Right lobe of liver (tissue), 6 donors: ENCODE data around the gene SPATA20. TPM values are rescaled to one million over a fixed set of nuclear protein-coding genes. Genes with fewer than 3 reads are reported as not detected.

Source experiments
- ATAC-seq, 4 donors: fragments of 200-7000 bp; cut with Tn5 transposase; one replicate each; pipeline ENCODE4 v1.9.1; 2020; ENCODE audit warnings: mild to moderate bottlenecking in 4 of 4, moderate library complexity in 4 of 4
- DNase-seq, 3 donors: peaks; one replicate each; pipeline ENCODE4 v3.0.0-alpha.2; 2020
- H3K27ac ChIP-seq, 3 donors: fragments of 200-600 bp; one replicate each; pipeline ENCODE4 v1.8.0; 2022
- H3K27me3 ChIP-seq, 2 donors: fragments of 200-600 bp; one replicate each; pipeline ENCODE4 v1.8.0; 2022
- H3K36me3 ChIP-seq, 4 donors: fragments of 200-600 bp; sonication (generic) in 1 of 4; one replicate each; pipeline versions ENCODE4 v1.5.1 to v1.8.0; 2017 to 2022; ENCODE audit warnings: control low read depth in 1 of 4
- H3K4me1 ChIP-seq, 4 donors: fragments of 200-600 bp; sonication (generic) in 1 of 4; one replicate each; pipeline versions ENCODE4 v1.5.1 to v1.8.0; 2017 to 2022; ENCODE audit warnings: control low read depth in 1 of 4
- H3K4me3 ChIP-seq, 3 donors: fragments of 200-600 bp; one replicate each; pipeline ENCODE4 v1.8.0; 2022
- H3K9me3 ChIP-seq, 4 donors: fragments of 200-600 bp; sonication (generic) in 1 of 4; one replicate each; pipeline versions ENCODE4 v1.5.1 to v1.8.0; 2017 to 2022; ENCODE audit warnings: control low read depth in 1 of 4
- POLR2A ChIP-seq: fragments of 450-650 bp; IDR thresholded peaks from one replicate; pipeline ENCODE4 v1.6.1; 2017; ENCODE audit warnings: antibody characterized with exemption, mild to moderate bottlenecking
- WGBS: methylation state at CpG from one replicate; pipeline ENCODE4 v1.1.6; 2018; ENCODE audit warnings: low coverage, low lambda C conversion rate; ENCODE audit not compliant: insufficient coverage; ENCODE audit errors: missing lambda C conversion rate; 5-methylcytosine and 5-hydroxymethylcytosine counted together
- intact Hi-C, 2 donors: fragments of 100-400 bp; cut with DNase I; formaldehyde crosslinking; loops; one replicate each; pipeline versions ENCODE4 v1.11.2 to v1.14.1; 2022
- total RNA-seq, 6 experiments: library from RNA; depleted of rRNA in 2 of 6; stranded (reverse); fragments of >200 nt in 2 of 6; fragmentation: NEBNext Ultra II Directional in 3 of 6; extraction: Animal tissue kit (Norgen Biotek cat#: 25700) in 3 of 6; gene quantifications; one replicate each; pipeline versions ENCODE4 v1.1.0 to v1.2.4, GENCODE V29; 2016 to 2023
- TF ChIP-seq, protein P1 (sequence below), 4 donors: fragments of 200-600 bp in 3 of 4; fragments of 450-650 bp in 1 of 4; IDR thresholded peaks; one replicate each; pipeline versions ENCODE4 v1.5.1 to v1.8.0; 2016 to 2022; ENCODE audit warnings: antibody characterized with exemption in 4 of 4, mild to moderate bottlenecking in 2 of 4
- donor health status: DM: no; HTN: yes; CAD: no.
- donor health status: DM: no; HTN: no; CAD: no.
- donor health status: DM: no; HTN: no; CAD: no.
- donor health status: DM: no; HTN: yes; CAD: no.
- donor health status: DM: no; HTN: yes; CAD: no.

Gene SPATA20
- total RNA-seq, 6 experiments from 2014 or later = 29.6 to 203 (median 34.2) TPM

GRCh38 chr17:50548831-50549230 lies 1.9 kb downstream of the SPATA20 start:
- peak overlapping the region in 1 of 3 donors; percentile 53 for H3K27ac ChIP-seq
- 66% methylated on average over 3 of the region's 18 CpGs for WGBS
- TF ChIP-seq POLR2A = no peak
- TF ChIP-seq, protein P1, sequence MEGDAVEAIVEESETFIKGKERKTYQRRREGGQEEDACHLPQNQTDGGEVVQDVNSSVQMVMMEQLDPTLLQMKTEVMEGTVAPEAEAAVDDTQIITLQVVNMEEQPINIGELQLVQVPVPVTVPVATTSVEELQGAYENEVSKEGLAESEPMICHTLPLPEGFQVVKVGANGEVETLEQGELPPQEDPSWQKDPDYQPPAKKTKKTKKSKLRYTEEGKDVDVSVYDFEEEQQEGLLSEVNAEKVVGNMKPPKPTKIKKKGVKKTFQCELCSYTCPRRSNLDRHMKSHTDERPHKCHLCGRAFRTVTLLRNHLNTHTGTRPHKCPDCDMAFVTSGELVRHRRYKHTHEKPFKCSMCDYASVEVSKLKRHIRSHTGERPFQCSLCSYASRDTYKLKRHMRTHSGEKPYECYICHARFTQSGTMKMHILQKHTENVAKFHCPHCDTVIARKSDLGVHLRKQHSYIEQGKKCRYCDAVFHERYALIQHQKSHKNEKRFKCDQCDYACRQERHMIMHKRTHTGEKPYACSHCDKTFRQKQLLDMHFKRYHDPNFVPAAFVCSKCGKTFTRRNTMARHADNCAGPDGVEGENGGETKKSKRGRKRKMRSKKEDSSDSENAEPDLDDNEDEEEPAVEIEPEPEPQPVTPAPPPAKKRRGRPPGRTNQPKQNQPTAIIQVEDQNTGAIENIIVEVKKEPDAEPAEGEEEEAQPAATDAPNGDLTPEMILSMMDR (IDR thresholded peaks at IDR 0.05) = no peak
- H3K27me3 ChIP-seq = no peaks in the 10 kb centered on the region
- H3K36me3 ChIP-seq = no peaks in the 10 kb centered on the region
- peaks cover 0 to 28% (median 11%) of the 10 kb centered on the region in 4 donors for H3K4me1 ChIP-seq
- DNase-seq (no peak), ATAC-seq (no peak)
- H3K4me3 ChIP-seq = no peak overlapping the region
- no peaks in the 10 kb centered on the region for H3K9me3 ChIP-seq
- intact Hi-C loops = loop anchor here in 1 of 2 donors (5.0 kb wide), 1 partner anchor 148 kb away; no protein-coding TSS in a partner anchor

- intact Hi-C loops = loop anchor here in 1 of 2 donors (5.0 kb wide), 1 partner anchor 148 kb away; no protein-coding TSS in a partner anchor
- WGBS = 34% methylated on average over 11 of the region's 19 CpGs
- no peaks in the 10 kb centered on the region for H3K27me3 ChIP-seq
- peak; percentile 25 to 57 (median 34) for ATAC-seq
- no peak overlapping the region for H3K4me3 ChIP-seq
- peaks cover 0 to 28% (median 11%) of the 10 kb centered on the region in 4 donors for H3K4me1 ChIP-seq
- peak overlapping the region in 1 of 3 donors; percentile 53 for H3K27ac ChIP-seq
- TF ChIP-seq, protein P1 (IDR thresholded peaks at IDR 0.05) = peak in 3 of 4 donors; percentile 6 to 31 (median 8)
- no peak for TF ChIP-seq POLR2A
- peak; percentile 53 to 75 (median 69) for DNase-seq
- H3K9me3 ChIP-seq = no peaks in the 10 kb centered on the region
- no peaks in the 10 kb centered on the region for H3K36me3 ChIP-seq
These were observed 2.4 kb downstream of the SPATA20 start for GRCh38 chr17:50549256-50549941.

- TF ChIP-seq POLR2A = no peak
- TF ChIP-seq, protein P1 (IDR thresholded peaks at IDR 0.05) = no peak
- Histone ChIP-seq H3K27me3 (no peaks in the 10 kb centered on the region), H3K36me3 (no peaks in the 10 kb centered on the region), H3K9me3 (no peaks in the 10 kb centered on the region), H3K4me1 (peaks cover 0 to 28% (median 11%) of the 10 kb centered on the region in 4 donors), H3K27ac (peak overlapping the region in 1 of 3 donors; percentile 19), H3K4me3 (no peak overlapping the region)
- DNase-seq = peak in 2 of 3 donors; percentile 31 to 56
- intact Hi-C loops = loop anchor here (5.0 to 10.0 kb wide), 5 partner anchors 67 to 285 kb away; partner anchors contain the start of gene WFIKKN2 (in 1 of the 2)
- WGBS = 73% methylated on average over 6 of the region's 11 CpGs
- peak in 1 of 4 donors; percentile 3 for ATAC-seq
These were observed 3.0 kb downstream of the SPATA20 start for GRCh38 chr17:50549969-50550368.

GRCh38 chr17:50550661-50551432 lies 3.9 kb downstream of the SPATA20 start:
- ATAC-seq (peak; percentile 73 to 81 (median 78)), DNase-seq (peak; percentile 83 to 91 (median 89))
- Histone ChIP-seq H3K4me1 (peaks cover 0 to 28% (median 11%) of the 10 kb centered on the region in 4 donors), H3K36me3 (peaks cover 0 to 5% (median 0%) of the 10 kb centered on the region in 4 donors), H3K9me3 (no peaks in the 10 kb centered on the region), H3K27ac (no peak overlapping the region), H3K27me3 (no peaks in the 10 kb centered on the region), H3K4me3 (no peak overlapping the region)
- TF ChIP-seq, protein P1 (IDR thresholded peaks at IDR 0.05) = peak; percentile 78 to 92 (median 81)
- TF ChIP-seq POLR2A = no peak
- 27% methylated on average over 9 of the region's 32 CpGs for WGBS
- intact Hi-C loops = loop anchor here (5.0 to 10.0 kb wide), 4 partner anchors 66 to 284 kb away; partner anchors contain the start of gene WFIKKN2 (in 1 of the 2)
